HEK293 (cell line): Measurements from ENCODE around the gene VASH2.

ENCODE experiments used
- CTCF ChIA-PET: fragments of 350-600 bp; formaldehyde crosslinking; extraction: SDS; loops from one replicate; lab custom pipeline; 2021; ENCODE audit warnings: antibody characterized with exemption; lab: Yijun Ruan, JAX
- POLR2A ChIA-PET: fragments of 300-600 bp; formaldehyde crosslinking; extraction: SDS; loops from one replicate; lab custom pipeline; 2020; ENCODE audit warnings: antibody characterized with exemption, inconsistent platforms; lab: Yijun Ruan, JAX
- H3K27ac ChIP-seq: fragments of 200-500 bp; sonication (Bioruptor generic); 2 replicates; pipeline ENCODE4 v1.5.1; 2014; ENCODE audit warnings: low read depth, low read length, control low read depth, inconsistent platforms; ENCODE audit errors: extremely low read depth
- H3K36me3 ChIP-seq, 2 experiments: fragments of 200-500 bp in 1 of 2; sonication (Bioruptor generic) in 1 of 2; 1 replicate in 1 of 2; 2 replicates in 1 of 2; pipeline ENCODE4 v1.5.1; 2014 to 2017; ENCODE audit warnings: inconsistent platforms in 2 of 2, low read length in 2 of 2; ENCODE audit not compliant: control insufficient read depth in 2 of 2, insufficient read depth in 1 of 2
- H3K4me1 ChIP-seq: fragments of 200-500 bp; sonication (Bioruptor generic); 2 replicates; pipeline ENCODE4 v1.5.1; 2014; ENCODE audit warnings: mild to moderate bottlenecking, low read length, inconsistent platforms; ENCODE audit not compliant: control insufficient read depth, insufficient read depth
- H3K4me3 ChIP-seq: 2 replicates; pipeline ENCODE4 v1.5.1; 2011; ENCODE audit warnings: low read depth, mild to moderate bottlenecking, control low read depth, low read length, moderate library complexity
- H3K9me3 ChIP-seq: fragments of 200-500 bp; sonication (Bioruptor generic); 2 replicates; pipeline ENCODE4 v1.5.1; 2014; ENCODE audit warnings: low read depth, low read length, inconsistent platforms; ENCODE audit not compliant: control insufficient read depth, insufficient read depth
- GLI2 ChIP-seq: fragments of 450-650 bp; formaldehyde crosslinking; IDR thresholded peaks from 2 replicates; pipeline ENCODE4; 2017; ENCODE audit warnings: missing biosample characterization, missing genetic modification characterization, low read depth, borderline replicate concordance
- KLF10 ChIP-seq: fragments of 450-650 bp; IDR thresholded peaks from 2 replicates; pipeline ENCODE4 v1.5.1; 2018; ENCODE audit warnings: missing biosample characterization, mild to moderate bottlenecking, missing genetic modification characterization
- TCF7L2 ChIP-seq: IDR thresholded peaks from 2 replicates; pipeline ENCODE4 v1.6.1; 2011; ENCODE audit warnings: low read depth, mild to moderate bottlenecking, inconsistent platforms, low read length, moderate library complexity, borderline replicate concordance
- ZEB2 ChIP-seq: fragments of 450-650 bp; formaldehyde crosslinking; IDR thresholded peaks from 2 replicates; pipeline ENCODE4 v1.5.1; 2016; ENCODE audit warnings: missing biosample characterization, missing genetic modification characterization
- ZFP3 ChIP-seq: fragments of 450-650 bp; formaldehyde crosslinking; IDR thresholded peaks from 2 replicates; pipeline ENCODE4 v1.5.1; 2016; ENCODE audit warnings: low read depth, missing biosample characterization, missing genetic modification characterization
- ZNF155 ChIP-seq: fragments of 450-650 bp; formaldehyde crosslinking; IDR thresholded peaks from 2 replicates; pipeline ENCODE4 v1.5.1; 2016; ENCODE audit warnings: missing biosample characterization, missing genetic modification characterization
- ZNF19 ChIP-seq: fragments of 450-650 bp; formaldehyde crosslinking; IDR thresholded peaks from 2 replicates; pipeline ENCODE4; 2016; ENCODE audit warnings: missing biosample characterization, missing genetic modification characterization, low read depth
- ZNF223 ChIP-seq: fragments of 450-650 bp; formaldehyde crosslinking; IDR thresholded peaks from 2 replicates; pipeline ENCODE4 v1.5.1; 2016; ENCODE audit warnings: missing biosample characterization, missing genetic modification characterization
- ZNF292 ChIP-seq: fragments of 450-650 bp; formaldehyde crosslinking; IDR thresholded peaks from 2 replicates; pipeline ENCODE4 v1.5.1; 2016; ENCODE audit warnings: low read depth, missing biosample characterization, missing genetic modification characterization, borderline replicate concordance
- ZNF366 ChIP-seq: fragments of 450-650 bp; formaldehyde crosslinking; conservative IDR thresholded peaks from 2 replicates; pipeline ENCODE4 v1.5.1; 2016; ENCODE audit warnings: missing biosample characterization, missing genetic modification characterization
- ZNF529 ChIP-seq: fragments of 450-650 bp; formaldehyde crosslinking; IDR thresholded peaks from 2 replicates; pipeline ENCODE4 v1.5.1; 2017; ENCODE audit warnings: missing genetic modification characterization, missing biosample characterization; ENCODE audit not compliant: insufficient replicate concordance
- ZNF571 ChIP-seq: fragments of 450-650 bp; formaldehyde crosslinking; IDR thresholded peaks from 2 replicates; pipeline ENCODE4 v1.5.0; 2017; ENCODE audit warnings: missing biosample characterization, missing genetic modification characterization
- ZNF664 ChIP-seq: fragments of 450-650 bp; formaldehyde crosslinking; IDR thresholded peaks from 2 replicates; pipeline ENCODE4 v1.5.1; 2016; ENCODE audit warnings: missing biosample characterization, missing genetic modification characterization
- ZSCAN16 ChIP-seq: fragments of 450-650 bp; formaldehyde crosslinking; IDR thresholded peaks from 2 replicates; pipeline ENCODE4 v1.5.1; 2016; ENCODE audit warnings: missing biosample characterization, missing genetic modification characterization
- ZSCAN30 ChIP-seq: fragments of 450-650 bp; IDR thresholded peaks from 2 replicates; pipeline ENCODE4 v1.5.1; 2018; ENCODE audit warnings: missing biosample characterization, mild to moderate bottlenecking, missing genetic modification characterization, moderate library complexity
- ZXDB ChIP-seq: fragments of 450-650 bp; formaldehyde crosslinking; IDR thresholded peaks from 2 replicates; pipeline ENCODE4 v1.5.1; 2016; ENCODE audit warnings: missing biosample characterization, missing genetic modification characterization
- TF ChIP-seq, protein P1 (sequence below): fragments of 450-650 bp; formaldehyde crosslinking; IDR thresholded peaks from 2 replicates; pipeline ENCODE4 v1.5.1; 2016; ENCODE audit warnings: missing biosample characterization, missing genetic modification characterization, low read depth
- TF ChIP-seq, protein P2 (sequence below): fragments of 450-650 bp; formaldehyde crosslinking; IDR thresholded peaks from 2 replicates; pipeline ENCODE4 v1.5.1; 2016; ENCODE audit warnings: missing biosample characterization, missing genetic modification characterization

The VASH2 gene

DNA sequence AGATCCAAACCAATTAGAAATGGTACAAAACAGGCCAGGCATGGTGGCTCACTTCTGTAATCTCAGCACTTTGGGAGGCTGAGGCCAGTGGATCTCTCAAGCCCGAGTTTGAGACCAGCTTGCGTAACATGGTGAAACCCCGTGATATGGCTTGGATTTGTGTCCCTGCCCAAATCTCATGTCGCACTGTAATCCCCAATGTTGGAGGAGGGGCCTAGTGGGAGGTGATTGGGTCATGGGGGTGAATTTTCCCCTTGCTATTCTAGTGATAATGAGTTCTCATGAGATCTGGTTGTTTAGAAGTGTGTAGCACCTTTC is 7.0 kb upstream of the VASH2 start:
- ChIA-PET POLR2A (no interaction called here), CTCF (interaction anchor here (0.6 kb wide), 1 partner anchor 47 kb away, joined by 3 read pairs; no protein-coding TSS in a partner anchor)
- Histone ChIP-seq H3K27ac (no peak overlapping the region), H3K4me3 (no peak overlapping the region), H3K4me1 (no peaks in the 10 kb centered on the region), H3K9me3 (no peaks in the 10 kb centered on the region), H3K36me3 (no peaks in the 10 kb centered on the region)
- TF ChIP-seq ZNF571 (tag by site-specific recombination) = no peak
- TF ChIP-seq ZSCAN16 (tag by site-specific recombination) = no peak
- TF ChIP-seq ZNF223 = no peak
- no peak for TF ChIP-seq GLI2 (tag by site-specific recombination)
- no peak for TF ChIP-seq ZSCAN30 (tag by site-specific recombination)
- TF ChIP-seq ZNF19 = no peak
- no peak for TF ChIP-seq ZNF292
- no peak for TF ChIP-seq TCF7L2

DNA sequence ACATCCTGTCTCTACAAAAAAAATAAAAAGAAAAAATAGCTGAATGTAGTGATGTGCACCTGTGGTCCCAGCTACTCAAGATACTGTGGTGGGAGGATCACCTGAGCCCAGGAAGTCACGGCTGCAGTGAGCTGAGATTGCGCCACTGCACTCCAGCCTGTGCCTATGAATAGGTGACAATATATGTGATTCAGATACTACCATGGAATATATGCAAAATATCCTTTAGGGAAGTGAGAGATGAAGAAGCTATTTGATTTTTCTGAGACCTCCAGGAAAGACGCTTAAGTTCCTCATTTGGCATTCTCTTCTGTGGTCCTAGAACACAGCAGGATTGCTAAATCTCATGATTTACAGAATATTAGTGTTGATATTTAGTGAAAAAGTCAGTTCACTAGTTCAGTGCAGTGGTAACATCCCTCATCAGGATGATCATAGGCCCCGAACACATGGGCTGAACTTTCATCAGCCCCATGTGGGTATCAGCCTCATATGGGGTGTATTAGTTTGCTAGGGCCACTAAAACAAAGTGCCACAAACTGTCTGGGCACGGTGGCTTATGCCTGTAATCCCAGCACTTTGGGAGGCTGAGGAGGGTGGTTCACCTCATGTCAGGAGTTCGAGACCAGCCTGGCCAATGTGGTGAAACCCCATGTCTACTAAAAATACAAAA is 6.0 kb upstream of the VASH2 start:
- CTCF ChIA-PET = no interaction called here
- Histone ChIP-seq H3K9me3 (no peaks in the 10 kb centered on the region), H3K4me3 (no peak overlapping the region), H3K36me3 (no peaks in the 10 kb centered on the region), H3K4me1 (no peaks in the 10 kb centered on the region), H3K27ac (no peak overlapping the region)
- TF ChIP-seq ZFP3 (tag by site-specific recombination) (no peak), ZNF366 (no peak), ZXDB (tag by site-specific recombination) (no peak), KLF10 (tag by site-specific recombination) (no peak), ZNF664 (tag by site-specific recombination) (no peak), ZNF155 (tag by site-specific recombination) (no peak), ZNF529 (tag by site-specific recombination) (no peak)
- POLR2A ChIA-PET = no interaction called here

DNA sequence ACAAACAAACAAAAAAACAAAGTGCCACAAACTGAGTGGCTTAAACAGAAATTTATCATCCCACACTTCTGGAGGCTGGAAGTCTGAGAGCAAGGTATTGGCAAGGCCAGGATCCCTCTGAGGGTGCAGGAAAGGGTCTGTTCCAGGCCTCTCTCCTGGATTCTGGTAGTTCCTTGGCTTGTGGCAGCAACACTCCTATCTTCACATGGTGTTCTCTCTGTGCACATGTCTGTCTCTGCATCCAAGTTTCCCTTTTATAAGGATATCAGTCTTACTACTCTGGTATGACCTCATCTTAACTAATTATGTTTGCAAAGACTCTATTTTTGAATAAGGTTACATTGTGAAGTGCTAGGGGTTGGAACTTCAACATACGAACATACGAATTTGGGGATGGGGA is 5.3 kb upstream of the VASH2 start:
- Histone ChIP-seq H3K36me3 (no peaks in the 10 kb centered on the region), H3K4me1 (no peaks in the 10 kb centered on the region), H3K27ac (no peak overlapping the region)
- TF ChIP-seq, protein P1, sequence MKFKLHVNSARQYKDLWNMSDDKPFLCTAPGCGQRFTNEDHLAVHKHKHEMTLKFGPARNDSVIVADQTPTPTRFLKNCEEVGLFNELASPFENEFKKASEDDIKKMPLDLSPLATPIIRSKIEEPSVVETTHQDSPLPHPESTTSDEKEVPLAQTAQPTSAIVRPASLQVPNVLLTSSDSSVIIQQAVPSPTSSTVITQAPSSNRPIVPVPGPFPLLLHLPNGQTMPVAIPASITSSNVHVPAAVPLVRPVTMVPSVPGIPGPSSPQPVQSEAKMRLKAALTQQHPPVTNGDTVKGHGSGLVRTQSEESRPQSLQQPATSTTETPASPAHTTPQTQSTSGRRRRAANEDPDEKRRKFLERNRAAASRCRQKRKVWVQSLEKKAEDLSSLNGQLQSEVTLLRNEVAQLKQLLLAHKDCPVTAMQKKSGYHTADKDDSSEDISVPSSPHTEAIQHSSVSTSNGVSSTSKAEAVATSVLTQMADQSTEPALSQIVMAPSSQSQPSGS (tag by site-specific recombination) = 0 out of 2 replicates have a peak, but pooled peaks have one; percentile 23
- TF ChIP-seq, protein P2, sequence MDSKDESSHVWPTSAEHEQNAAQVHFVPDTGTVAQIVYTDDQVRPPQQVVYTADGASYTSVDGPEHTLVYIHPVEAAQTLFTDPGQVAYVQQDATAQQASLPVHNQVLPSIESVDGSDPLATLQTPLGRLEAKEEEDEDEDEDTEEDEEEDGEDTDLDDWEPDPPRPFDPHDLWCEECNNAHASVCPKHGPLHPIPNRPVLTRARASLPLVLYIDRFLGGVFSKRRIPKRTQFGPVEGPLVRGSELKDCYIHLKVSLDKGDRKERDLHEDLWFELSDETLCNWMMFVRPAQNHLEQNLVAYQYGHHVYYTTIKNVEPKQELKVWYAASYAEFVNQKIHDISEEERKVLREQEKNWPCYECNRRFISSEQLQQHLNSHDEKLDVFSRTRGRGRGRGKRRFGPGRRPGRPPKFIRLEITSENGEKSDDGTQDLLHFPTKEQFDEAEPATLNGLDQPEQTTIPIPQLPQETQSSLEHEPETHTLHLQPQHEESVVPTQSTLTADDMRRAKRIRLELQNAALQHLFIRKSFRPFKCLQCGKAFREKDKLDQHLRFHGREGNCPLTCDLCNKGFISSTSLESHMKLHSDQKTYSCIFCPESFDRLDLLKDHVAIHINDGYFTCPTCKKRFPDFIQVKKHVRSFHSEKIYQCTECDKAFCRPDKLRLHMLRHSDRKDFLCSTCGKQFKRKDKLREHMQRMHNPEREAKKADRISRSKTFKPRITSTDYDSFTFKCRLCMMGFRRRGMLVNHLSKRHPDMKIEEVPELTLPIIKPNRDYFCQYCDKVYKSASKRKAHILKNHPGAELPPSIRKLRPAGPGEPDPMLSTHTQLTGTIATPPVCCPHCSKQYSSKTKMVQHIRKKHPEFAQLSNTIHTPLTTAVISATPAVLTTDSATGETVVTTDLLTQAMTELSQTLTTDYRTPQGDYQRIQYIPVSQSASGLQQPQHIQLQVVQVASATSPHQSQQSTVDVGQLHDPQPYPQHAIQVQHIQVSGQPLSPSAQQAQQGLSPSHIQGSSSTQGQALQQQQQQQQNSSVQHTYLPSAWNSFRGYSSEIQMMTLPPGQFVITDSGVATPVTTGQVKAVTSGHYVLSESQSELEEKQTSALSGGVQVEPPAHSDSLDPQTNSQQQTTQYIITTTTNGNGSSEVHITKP (tag by site-specific recombination) = 0 out of 2 replicates have a peak, but pooled peaks have one; percentile 30
- no peak for TF ChIP-seq ZEB2
- TF ChIP-seq, all 188 proteins: peak for 2
- CTCF ChIA-PET = interaction anchor here (0.7 kb wide), 1 partner anchor 50 kb away, joined by 3 read pairs; no protein-coding TSS in a partner anchor
- Histone ChIP-seq H3K4me3 (no peak overlapping the region), H3K9me3 (no peaks in the 10 kb centered on the region)
- POLR2A ChIA-PET = interaction anchor here (0.6 kb wide), 1 partner anchor 13 kb away, joined by 5 read pairs; no protein-coding TSS in a partner anchor
